GM21723 (cell line): ENCODE results near the gene GPR84.

Experiments
- ATAC-seq: cut with Tn5 transposase; IDR thresholded peaks from one replicate; pipeline ENCODE4 v1.9.1; 2021; ENCODE audit warnings: mild to moderate bottlenecking, moderate library complexity; ENCODE audit not compliant: unreplicated experiment

The GPR84 gene

GRCh38 chr12:54374562-54375258 is 10.4 kb upstream of the GPR84 start:
- ATAC-seq, result no peak

DNA sequence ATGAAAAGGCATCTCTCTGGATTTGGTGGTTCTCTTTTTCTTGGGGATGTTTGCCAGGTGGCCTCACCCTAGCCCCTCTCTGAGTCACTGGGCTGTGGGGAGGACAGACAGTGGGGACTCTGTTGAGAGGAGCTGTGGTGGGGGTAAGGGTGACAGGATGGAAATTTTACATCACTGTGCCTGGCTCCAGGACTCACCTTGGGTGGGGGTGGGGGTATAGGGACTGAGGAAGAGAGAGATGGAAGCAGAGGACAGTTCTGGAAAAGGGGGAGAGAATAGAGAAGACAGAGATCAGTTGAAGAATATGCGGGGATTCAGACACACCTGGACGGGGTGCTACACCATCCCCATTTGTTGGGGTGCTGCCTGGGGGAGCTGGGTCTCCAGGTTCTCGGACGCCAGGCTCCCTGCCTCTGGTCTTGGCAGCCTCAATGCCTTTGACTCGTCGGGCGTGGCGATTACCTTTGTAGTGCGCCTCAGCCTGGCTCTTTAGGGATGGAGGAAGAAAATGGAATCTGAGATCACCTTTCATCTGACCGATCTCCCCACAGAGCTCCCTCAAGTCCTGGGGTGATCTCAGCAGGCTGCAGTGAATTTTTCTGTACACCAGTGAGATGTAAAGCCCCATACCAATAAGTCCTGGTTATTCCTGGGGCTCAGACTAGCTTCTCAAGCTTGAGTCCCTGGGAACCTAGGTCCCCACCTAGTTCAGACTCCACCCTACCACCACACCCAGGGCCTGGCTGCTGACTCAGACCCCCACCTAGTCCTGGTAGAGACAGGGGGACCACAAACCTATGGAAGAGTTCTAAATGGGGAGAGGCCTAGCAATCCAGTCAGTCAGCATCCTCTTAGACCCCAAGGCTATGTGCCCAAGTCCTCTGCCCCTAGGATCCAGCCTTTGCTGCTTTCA is 9.6 kb upstream of the GPR84 start:
- ATAC-seq, result no peak

- no peak for ATAC-seq
Observed at GRCh38 chr12:54372113-54372806, 8.0 kb upstream of the GPR84 start.

GRCh38 chr12:54371328-54372112 is 7.2 kb upstream of the GPR84 start:
- ATAC-seq, result no peak

DNA sequence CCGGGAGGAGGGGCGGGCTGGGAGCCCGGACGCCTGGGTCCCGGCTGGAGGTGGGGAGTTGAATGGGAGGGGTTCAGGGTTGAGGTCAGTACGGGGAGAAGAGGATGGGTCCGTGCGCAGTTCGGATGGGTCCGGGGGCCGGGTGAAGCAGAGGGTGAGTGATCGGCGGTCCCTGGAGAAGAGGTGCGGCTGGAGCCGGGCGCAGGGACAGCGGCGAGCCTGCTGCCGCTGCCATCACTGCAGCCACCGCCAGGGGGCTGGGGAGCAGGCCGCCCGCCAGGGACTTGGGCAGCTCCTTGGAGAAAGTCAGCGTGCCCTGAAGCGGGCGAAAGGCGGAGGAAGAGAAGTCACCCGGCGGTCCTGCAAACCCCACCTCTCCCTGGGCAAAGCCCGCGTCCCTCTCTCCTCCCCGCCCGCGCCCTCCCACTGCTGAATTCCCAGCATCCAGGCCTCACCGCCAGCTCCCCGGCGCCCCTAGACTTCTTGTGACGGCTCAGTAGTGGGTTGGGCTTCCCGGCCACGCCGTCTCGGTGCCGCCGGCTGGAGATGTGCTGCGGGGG is 6.0 kb upstream of the GPR84 start:
- ATAC-seq, result no peak

DNA sequence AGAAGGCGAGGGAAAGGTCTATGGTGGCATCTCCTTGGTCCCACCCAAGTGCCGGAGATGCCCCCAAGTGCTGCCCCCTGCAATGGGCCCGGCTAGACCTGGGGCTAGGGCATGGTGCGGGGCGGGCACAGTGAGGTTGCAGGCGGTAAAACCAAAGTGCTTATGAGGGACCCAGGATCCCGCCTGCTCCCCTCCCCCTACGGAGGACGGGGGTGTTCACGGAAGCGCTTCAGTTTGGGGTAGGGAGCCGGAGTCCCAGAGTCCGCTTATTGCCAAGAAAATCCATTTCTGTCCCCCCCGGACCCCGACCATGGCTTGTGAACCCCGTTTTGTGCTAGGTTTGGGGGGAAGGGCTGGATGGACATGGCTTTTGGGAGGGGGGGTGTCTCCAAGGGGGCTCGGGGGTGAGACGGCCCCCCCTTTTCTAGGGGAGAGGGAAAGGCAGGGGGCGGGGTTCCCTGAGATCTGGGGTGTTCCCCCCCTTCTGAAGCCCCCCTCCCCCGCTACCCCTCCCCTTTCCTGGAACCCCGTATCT is 5.4 kb upstream of the GPR84 start:
- ATAC-seq, result no peak

DNA sequence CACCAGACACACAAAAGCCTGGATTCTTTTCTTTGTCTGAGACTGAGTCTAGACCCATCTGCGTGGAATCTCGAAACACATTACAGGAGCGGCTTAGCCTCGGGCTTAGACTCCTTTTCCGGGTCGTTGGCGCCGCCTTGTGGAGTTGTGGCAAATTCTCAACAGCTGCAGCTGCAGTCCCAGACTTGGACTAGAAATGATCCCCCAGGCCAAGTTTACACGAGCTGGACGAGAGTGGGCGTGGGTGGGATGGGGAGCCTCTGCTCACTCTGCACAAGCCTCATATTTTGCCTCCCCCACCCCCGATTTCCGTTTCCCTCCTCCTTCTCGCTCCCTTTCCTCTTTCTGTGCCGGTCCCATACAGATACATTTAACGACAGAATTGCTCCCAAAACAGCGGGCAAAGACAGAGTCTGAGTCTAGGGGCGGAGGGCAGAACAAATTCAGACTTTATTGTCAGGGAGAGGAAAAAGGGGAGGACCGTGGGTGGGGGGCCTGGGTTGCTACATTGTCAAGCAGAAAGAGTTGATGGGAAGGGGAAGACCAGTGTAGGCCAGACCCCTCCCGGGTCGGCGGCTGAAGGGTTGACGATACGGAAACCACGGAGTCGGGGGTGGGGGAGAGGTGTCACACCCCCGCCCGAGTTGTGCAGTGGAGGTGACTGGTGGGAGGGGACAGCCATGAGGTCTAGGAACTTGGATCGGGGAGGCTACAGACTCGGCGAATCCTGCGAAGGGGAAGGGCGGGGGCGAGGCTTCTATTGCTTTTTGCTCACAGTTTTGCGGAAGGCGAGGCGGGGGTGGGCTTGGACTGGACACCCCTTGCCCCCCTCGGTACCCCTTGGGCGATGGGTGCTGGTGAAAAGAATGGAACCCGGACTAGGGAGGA is 4.7 kb upstream of the GPR84 start:
- ATAC-seq, result peak; percentile 84

- ATAC-seq, result peak; percentile 27
Observed at GRCh38 chr12:54368025-54368708, 3.9 kb upstream of the GPR84 start.

DNA sequence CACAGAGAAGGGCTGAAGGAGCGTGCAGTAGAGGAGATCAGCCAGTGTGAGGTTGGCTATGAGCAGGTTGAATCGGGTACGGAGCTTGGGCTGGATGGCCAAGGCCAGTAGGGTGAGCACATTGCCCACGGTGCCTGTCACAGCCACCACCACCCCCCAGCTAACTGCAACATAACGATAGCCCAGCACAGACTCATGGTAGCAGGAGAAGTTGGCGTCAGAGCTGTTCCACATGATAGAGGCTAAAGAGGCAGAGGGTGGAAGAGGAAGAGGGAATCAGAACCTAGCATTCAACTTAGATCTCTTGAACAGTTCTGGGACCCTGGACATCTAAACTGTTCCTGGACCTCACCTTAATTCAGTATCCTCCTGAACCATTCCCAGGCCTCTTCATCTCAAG is 668 bp downstream of the GPR84 start:
- ATAC-seq, result no peak

DNA sequence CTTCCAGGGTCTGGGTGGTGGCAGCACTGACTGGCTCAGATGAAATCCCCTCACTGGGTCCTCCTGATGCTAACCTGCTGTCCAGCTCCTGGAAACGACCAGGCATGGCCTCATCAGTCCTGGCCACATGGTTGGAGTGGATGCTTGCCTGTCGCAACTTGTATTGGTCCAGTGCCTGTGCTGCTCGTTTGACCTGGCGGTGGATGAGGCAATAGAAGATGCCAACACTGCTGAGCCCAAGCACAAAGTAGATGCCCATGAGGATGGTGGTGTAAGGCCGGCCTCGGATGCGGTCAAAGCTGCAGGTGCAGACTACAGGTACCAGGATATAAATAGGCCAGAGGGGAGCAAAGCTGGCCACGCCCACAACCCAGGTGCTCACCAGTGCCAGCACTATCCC is 1.2 kb downstream of the GPR84 start:
- no peak for ATAC-seq

GRCh38 chr12:54360717-54361456 is 3.4 kb downstream of the GPR84 start:
- no peak for ATAC-seq

DNA sequence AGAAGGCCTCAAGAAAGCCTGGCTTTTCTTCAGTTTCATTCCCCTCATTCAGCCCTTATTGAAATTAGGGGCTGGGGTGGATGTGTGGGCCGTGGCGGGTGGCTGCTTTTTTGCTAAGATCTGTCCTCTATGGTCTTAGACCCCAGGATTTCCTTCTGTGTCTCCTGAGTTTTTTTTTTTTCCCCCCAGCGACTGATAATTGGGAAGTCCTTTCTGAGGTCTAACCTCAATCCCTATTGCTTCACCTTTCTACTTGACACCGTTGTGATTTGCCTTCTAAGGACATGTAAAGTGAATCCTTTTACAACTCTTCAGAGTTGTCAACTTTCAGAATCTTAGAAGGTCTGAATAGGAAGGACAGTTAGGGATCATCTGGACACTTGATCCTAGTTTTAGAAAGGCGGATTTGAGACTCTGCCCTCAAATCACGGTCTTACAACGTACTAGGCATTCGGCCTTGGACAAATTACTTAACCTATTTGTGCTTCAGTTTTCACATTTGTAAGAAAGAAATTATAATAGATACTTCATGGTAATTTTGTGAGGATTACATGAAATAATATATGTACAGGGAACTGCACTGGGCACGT is 4.4 kb downstream of the GPR84 start:
- no peak for ATAC-seq

DNA sequence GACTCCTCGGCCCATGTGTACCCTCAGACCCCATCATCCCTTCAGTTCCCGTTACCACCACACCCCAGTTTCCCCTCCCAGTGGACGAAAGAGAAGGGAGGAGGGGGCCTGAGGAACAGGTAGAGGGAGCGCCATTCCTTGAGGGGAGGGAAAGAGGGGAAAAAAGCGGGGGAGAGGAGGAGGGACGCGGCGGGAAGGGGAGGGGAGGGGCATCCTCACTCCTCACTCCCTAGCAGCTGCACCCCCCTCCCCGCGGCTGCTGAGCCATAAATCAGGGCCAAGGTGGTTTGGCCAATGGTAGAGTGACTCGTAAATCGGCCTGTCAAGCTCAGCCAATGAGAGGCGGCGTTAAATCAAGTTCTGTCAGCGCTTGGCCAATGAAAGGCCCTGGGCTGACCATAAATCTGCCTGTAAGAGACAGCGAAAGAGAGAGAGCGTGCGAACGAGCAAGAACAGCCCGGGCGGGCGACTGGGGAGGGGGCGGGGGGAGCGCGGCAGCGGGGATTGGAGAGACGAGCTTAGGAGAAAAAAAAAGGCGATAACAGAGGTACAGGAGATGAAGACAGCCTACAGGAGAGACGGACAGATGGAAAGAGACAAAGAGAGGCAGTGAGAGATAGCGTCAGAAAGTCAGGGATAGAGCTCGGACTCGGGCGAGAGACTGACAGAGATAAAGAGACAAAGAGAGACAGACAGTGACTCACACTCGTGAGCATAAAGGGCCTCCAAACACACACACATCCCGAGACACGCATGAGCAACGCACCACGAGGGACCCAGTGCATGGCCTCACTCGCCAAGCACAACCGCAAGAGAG is 5.1 kb downstream of the GPR84 start:
- peak; percentile 96 for ATAC-seq

DNA sequence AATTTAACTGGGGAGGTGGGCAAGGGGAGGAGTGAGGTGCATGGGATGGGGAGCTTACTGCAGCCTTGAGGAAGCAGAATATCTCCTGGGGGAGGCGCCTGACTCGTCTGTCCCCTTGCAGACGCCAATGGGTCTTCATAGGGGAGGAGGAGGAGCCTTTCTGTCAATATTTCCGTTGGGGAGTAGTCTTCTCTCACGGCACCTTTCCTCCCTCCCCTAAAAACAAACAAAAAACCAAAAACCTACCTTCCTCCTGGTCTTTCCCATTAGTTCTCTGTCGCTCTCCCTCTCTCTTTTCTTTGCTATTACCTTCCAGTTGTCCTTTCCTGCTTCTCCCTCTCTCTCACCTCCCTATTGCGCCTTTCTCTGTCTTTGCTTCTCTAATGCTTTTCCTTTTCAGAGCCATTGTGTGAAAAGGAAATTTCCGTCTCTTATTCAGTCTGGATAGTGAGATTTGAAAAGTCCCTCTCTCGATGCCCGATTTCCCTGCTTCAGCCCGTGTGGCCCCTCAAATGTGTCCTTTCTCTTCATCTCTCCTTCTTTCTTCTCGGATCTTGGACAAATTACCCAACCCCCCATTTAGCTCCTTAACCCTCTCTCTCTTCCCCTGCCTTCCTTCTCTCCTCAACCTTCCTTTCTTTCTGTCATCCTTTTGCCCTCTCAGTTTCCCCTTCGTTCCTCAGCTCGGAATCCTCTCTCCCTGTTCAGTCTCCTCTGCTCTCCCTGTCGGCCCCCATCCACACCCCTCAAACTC is 5.9 kb downstream of the GPR84 start:
- ATAC-seq, result peak; percentile 37

- ATAC-seq, result no peak
Observed at GRCh38 chr12:54357506-54358190, 6.6 kb downstream of the GPR84 start.
